Testis (tissue), 2 donors: ENCODE data around the gene CITED2.

ENCODE experiments used
- CTCF ChIP-seq, 3 experiments: fragments of 450-650 bp in 2 of 3; fragments of 200-600 bp in 1 of 3; sonication (generic) in 1 of 3; IDR thresholded peaks; one replicate each; pipeline ENCODE4 v1.5.1; 2016 to 2019; ENCODE audit warnings: antibody characterized with exemption in 3 of 3, mild to moderate bottlenecking in 2 of 3, moderate library complexity in 1 of 3
- POLR2A ChIP-seq: fragments of 450-650 bp; IDR thresholded peaks from one replicate; pipeline ENCODE4 v1.6.1; 2017; ENCODE audit warnings: antibody characterized with exemption, mild to moderate bottlenecking, moderate library complexity

DNA sequence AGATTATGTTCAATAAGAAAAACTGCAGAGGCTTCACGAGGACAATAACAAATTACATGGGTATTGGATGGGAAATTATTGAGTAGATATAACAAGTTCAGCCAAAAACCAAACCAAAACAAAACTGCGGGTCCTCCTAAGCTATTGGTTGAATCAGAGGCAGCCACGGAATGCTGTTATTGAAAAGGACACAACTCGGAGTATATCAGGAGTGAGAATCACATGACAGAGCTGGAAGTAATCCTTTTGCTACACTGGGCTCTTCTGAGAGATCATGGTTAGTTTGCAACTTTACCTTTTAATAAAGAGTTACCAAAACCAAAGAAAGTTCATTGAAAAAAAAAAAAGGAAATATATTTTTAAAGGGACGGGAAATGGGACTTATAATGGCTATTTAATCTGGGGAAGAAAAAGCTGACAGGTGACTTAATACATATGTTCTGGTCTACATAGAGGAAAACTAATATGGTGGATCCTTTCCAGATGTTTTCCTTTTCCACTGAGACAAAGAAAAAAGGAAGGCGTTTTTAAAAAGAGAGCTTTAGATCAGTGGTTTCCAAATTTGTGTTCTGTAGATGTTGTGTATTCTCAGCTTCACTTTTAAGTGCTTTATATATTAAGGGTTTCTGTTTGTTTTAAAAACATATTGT, 6.9 kb upstream of the CITED2 start:
- TF ChIP-seq CTCF (IDR thresholded peaks at IDR 0.05) (no peak), POLR2A (no peak)
